ENCODE data around the gene NFYB. TPM values are rescaled to one million over a fixed set of nuclear protein-coding genes. Genes with fewer than 3 reads are reported as not detected.
A peak's percentile ranks its signal among the peaks of the same experiment; 100 is the strongest.

Gene NFYB
- total RNA-seq, 1 experiment from 2014 or later: 36.7 TPM

- Histone ChIP-seq H3K27ac (no peak overlapping the region), H4K20me1 (ENCODE audit: insufficient read depth) (no peaks in the 10 kb centered on the region), H3K4me2 (no peak overlapping the region), H3K4me1 (replicated peaks; ENCODE audit: insufficient read depth) (peaks cover 38% of the 10 kb centered on the region), H3K9me3 (ENCODE audit: insufficient read depth, low read depth) (no peaks in the 10 kb centered on the region; the same call in 1 of the 2 replicates), H3K9me2 (ENCODE audit: insufficient read depth) (no peaks in the 10 kb centered on the region), H3K79me2 (ENCODE audit: low read depth) (no peaks in the 10 kb centered on the region), H3K36me3 (ENCODE audit: low read depth) (no peaks in the 10 kb centered on the region), H2AFZ (no peak overlapping the region), H3K4me3 (no peak overlapping the region), H3K27me3 (ENCODE audit: insufficient read depth, low read depth) (no peaks in the 10 kb centered on the region), H3F3A (ENCODE audit: insufficient read depth, low read depth) (peaks cover 22% of the 10 kb centered on the region)
- no peak for TF ChIP-seq CTCF (conservative IDR thresholded peaks at IDR 0.05)
- TF ChIP-seq EZH2 (IDR thresholded peaks at IDR 0.05; ENCODE audit: low read depth): no peak
- intact Hi-C loops (cut with micrococcal nuclease; ENCODE audit: unreplicated experiment): no loop called here
- no peak for DNase-seq
- POLR2A ChIA-PET (ENCODE audit: unreplicated experiment): no interaction called here
- CTCF ChIA-PET: no interaction called here
- BruUV-seq (replicated peaks): no TSS peak
These were observed 42.4 kb upstream of the NFYB start for GRCh38 chr12:104180374-104180773.

DNA sequence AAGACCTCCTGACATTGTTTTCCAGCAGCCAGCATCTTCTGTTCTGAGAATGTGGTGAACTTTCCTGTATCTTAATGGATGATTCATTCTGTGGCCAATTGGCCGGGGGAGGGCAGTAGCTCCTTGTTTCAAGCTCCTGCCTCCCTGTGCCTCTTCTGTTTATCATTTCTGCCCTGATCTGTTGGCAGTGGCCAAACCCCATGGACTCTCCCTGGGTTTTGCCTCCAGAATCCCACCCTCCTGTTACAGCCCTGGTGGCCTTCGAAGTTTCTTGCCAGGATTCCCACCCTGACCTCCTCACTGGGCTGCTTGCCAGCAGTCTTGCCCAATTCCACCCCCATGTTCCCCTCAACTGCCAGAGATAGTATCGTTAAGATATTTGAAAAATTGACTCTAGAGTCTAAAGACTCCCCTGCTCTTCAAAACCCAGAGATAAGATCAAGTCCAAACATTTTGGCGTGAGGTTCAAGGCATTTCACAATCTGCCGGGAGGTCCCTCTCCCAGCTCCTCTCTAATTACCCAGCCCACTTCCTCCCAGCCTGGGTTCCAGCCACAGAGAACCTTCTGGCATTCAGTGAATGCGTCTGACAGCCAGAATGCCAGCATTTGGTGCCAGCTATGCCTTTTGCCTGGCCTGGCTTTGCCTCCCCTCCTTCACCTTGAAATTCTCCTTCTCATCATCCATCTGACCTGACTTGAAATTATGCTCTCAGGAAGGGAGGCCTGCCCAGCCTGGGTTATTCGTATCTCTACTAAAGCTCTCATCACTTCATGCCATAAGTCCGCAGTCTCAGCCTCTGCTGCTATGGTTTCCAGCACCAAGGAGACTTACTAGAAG lies 39.9 kb upstream of the NFYB start:
- peak overlapping the region; percentile 56 for H3K27ac ChIP-seq
- H3F3A ChIP-seq (ENCODE audit: insufficient read depth, low read depth): peaks cover 22% of the 10 kb centered on the region
- H3K36me3 ChIP-seq (ENCODE audit: low read depth): no peaks in the 10 kb centered on the region
- peaks cover 38% of the 10 kb centered on the region for H3K4me1 ChIP-seq (replicated peaks; ENCODE audit: insufficient read depth)
- no peaks in the 10 kb centered on the region for H3K9me2 ChIP-seq (ENCODE audit: insufficient read depth)
- H3K79me2 ChIP-seq (ENCODE audit: low read depth): no peaks in the 10 kb centered on the region
- H4K20me1 ChIP-seq (ENCODE audit: insufficient read depth): no peaks in the 10 kb centered on the region
- H3K27me3 ChIP-seq (ENCODE audit: insufficient read depth, low read depth): no peaks in the 10 kb centered on the region
- H3K4me3 ChIP-seq: peak overlapping the region; percentile 18; the same call in 1 of the 2 replicates
- H3K9me3 ChIP-seq (ENCODE audit: insufficient read depth, low read depth): no peaks in the 10 kb centered on the region; the same call in 1 of the 2 replicates
- DNase-seq: peak; percentile 73 to 88
- ChIA-PET CTCF (no interaction called here), POLR2A (ENCODE audit: unreplicated experiment) (interaction anchor here (0.5 to 1.0 kb wide), 7 partner anchors 40 to 426 kb away, joined by 3 to 8 read pairs (median 5); partner anchors contain the start of gene NFYB)
- H2AFZ ChIP-seq: peak overlapping the region; percentile 55; the same call in 1 of the 2 replicates
- peak; percentile 60; the same call in 1 of the 2 replicates for TF ChIP-seq CTCF (conservative IDR thresholded peaks at IDR 0.05)
- no peak for TF ChIP-seq EZH2 (IDR thresholded peaks at IDR 0.05; ENCODE audit: low read depth)
- intact Hi-C loops (cut with micrococcal nuclease; ENCODE audit: unreplicated experiment): loop anchor here (5.0 kb wide), 1 partner anchor 39 kb away; the partner anchor contains the start of gene TXNRD1
- BruUV-seq (replicated peaks): no TSS peak
- peak overlapping the region; percentile 65 for H3K4me2 ChIP-seq

DNA sequence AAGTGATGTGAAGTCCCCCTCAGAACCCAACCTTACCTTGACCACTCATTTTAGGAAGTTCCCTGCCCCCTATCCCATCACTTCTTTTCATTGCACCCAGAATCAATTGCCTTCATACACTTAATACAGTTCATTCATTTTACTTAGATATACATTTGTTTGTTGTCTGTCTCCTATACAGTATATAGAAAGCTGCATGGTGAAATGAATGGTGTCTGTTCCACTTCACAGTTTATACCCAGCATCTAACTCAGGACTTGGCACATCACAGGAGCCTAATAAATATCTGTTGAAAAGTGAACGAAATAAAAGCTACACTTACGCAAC lies 39.3 kb upstream of the NFYB start:
- Histone ChIP-seq H3K9me2 (ENCODE audit: insufficient read depth) (no peaks in the 10 kb centered on the region), H2AFZ (no peak overlapping the region), H3K9me3 (ENCODE audit: insufficient read depth, low read depth) (no peaks in the 10 kb centered on the region; the same call in 1 of the 2 replicates), H3K4me2 (peak overlapping the region; percentile 65; the same call in 1 of the 2 replicates), H3K79me2 (ENCODE audit: low read depth) (no peaks in the 10 kb centered on the region), H3K27me3 (ENCODE audit: insufficient read depth, low read depth) (no peaks in the 10 kb centered on the region), H3K4me1 (replicated peaks; ENCODE audit: insufficient read depth) (peaks cover 32% of the 10 kb centered on the region), H3K36me3 (ENCODE audit: low read depth) (no peaks in the 10 kb centered on the region), H3K27ac (peak overlapping the region; percentile 56), H3F3A (ENCODE audit: insufficient read depth, low read depth) (peaks cover 22% of the 10 kb centered on the region), H4K20me1 (ENCODE audit: insufficient read depth) (no peaks in the 10 kb centered on the region), H3K4me3 (no peak overlapping the region)
- BruUV-seq (replicated peaks): no TSS peak
- intact Hi-C loops (cut with micrococcal nuclease; ENCODE audit: unreplicated experiment): loop anchor here (5.0 kb wide), 1 partner anchor 40 kb away; the partner anchor contains the start of gene TXNRD1
- POLR2A ChIA-PET (ENCODE audit: unreplicated experiment): interaction anchor here (0.5 to 1.0 kb wide), 4 partner anchors 39 to 426 kb away, joined by 3 to 8 read pairs (median 4); partner anchors contain the start of gene NFYB
- TF ChIP-seq EZH2 (IDR thresholded peaks at IDR 0.05; ENCODE audit: low read depth) (no peak), CTCF (conservative IDR thresholded peaks at IDR 0.05) (no peak)
- DNase-seq: no peak
- CTCF ChIA-PET: no interaction called here

Data from PC-9 (cell line).